Measurements from ENCODE around the gene MAML3. TPM values are rescaled to one million over a fixed set of nuclear protein-coding genes. Genes with fewer than 3 reads are reported as not detected.

MAML3 gene
- total RNA-seq, 1 experiment from 2014 or later, result 0.89 TPM

- H3K27ac Mint-ChIP-seq (ENCODE audit: low read depth, unreplicated experiment), result no peak overlapping the region
- H3K9me3 Mint-ChIP-seq (ENCODE audit: unreplicated experiment), result no peaks in the 10 kb centered on the region
- POLR2A ChIA-PET, result interaction anchor here (0.8 to 1.7 kb wide), 2 partner anchors 21 to 22 kb away, joined by 3 to 9 read pairs; no protein-coding TSS in a partner anchor
Measured at GRCh38 chr4:139908636-139909437, 245.1 kb downstream of the MAML3 start.

GRCh38 chr4:139907001-139907809, 246.8 kb downstream of the MAML3 start:
- POLR2A ChIA-PET, result interaction anchor here (0.9 kb wide), 1 partner anchor 19 kb away, joined by 4 read pairs; no protein-coding TSS in a partner anchor
- CTCF ChIA-PET, result interaction anchor here (0.7 to 1.2 kb wide), 2 partner anchors 11 to 14 kb away, joined by 3 to 4 read pairs; no protein-coding TSS in a partner anchor
- Mint-ChIP-seq H3K36me3 (ENCODE audit: insufficient read depth, unreplicated experiment) (no peaks in the 10 kb centered on the region), H3K27ac (ENCODE audit: low read depth, unreplicated experiment) (no peak overlapping the region), H3K4me1 (ENCODE audit: insufficient read depth, unreplicated experiment) (peaks cover under 1% of the 10 kb centered on the region), H3K27me3 (ENCODE audit: insufficient read depth, unreplicated experiment) (no peaks in the 10 kb centered on the region), H3K4me3 (ENCODE audit: unreplicated experiment) (no peak overlapping the region), H3K9me3 (ENCODE audit: unreplicated experiment) (no peaks in the 10 kb centered on the region)
- no peak for DNase-seq (ENCODE audit: unreplicated experiment)
- no peak for TF ChIP-seq CTCF (IDR thresholded peaks at IDR 0.05; ENCODE audit: unreplicated experiment)
- intact Hi-C loops (cut with micrococcal nuclease), result no loop called here
- no TSS peak for BruUV-seq (replicated peaks)

More at GRCh38 chr4:139908636-139909437, 245.1 kb downstream of the MAML3 start:
- no peak for TF ChIP-seq CTCF (IDR thresholded peaks at IDR 0.05; ENCODE audit: unreplicated experiment)
- DNase-seq (ENCODE audit: unreplicated experiment), result no peak
- intact Hi-C loops (cut with micrococcal nuclease), result no loop called here
- Mint-ChIP-seq H3K4me1 (ENCODE audit: insufficient read depth, unreplicated experiment) (no peaks in the 10 kb centered on the region), H3K4me3 (ENCODE audit: unreplicated experiment) (no peak overlapping the region), H3K36me3 (ENCODE audit: insufficient read depth, unreplicated experiment) (no peaks in the 10 kb centered on the region), H3K27me3 (ENCODE audit: insufficient read depth, unreplicated experiment) (no peaks in the 10 kb centered on the region)
- BruUV-seq (replicated peaks), result no TSS peak
- CTCF ChIA-PET, result interaction anchor here (0.9 to 1.5 kb wide), 2 partner anchors 14 to 39 kb away, joined by 3 to 5 read pairs; no protein-coding TSS in a partner anchor

GRCh38 chr4:139905489-139905888, 248.5 kb downstream of the MAML3 start:
- no peak for TF ChIP-seq CTCF (IDR thresholded peaks at IDR 0.05; ENCODE audit: unreplicated experiment)
- intact Hi-C loops (cut with micrococcal nuclease), result no loop called here
- POLR2A ChIA-PET, result no interaction called here
- no peak for DNase-seq (ENCODE audit: unreplicated experiment)
- Mint-ChIP-seq H3K27ac (ENCODE audit: low read depth, unreplicated experiment) (no peak overlapping the region), H3K4me1 (ENCODE audit: insufficient read depth, unreplicated experiment) (peaks cover 16% of the 10 kb centered on the region), H3K36me3 (ENCODE audit: insufficient read depth, unreplicated experiment) (no peaks in the 10 kb centered on the region), H3K9me3 (ENCODE audit: unreplicated experiment) (no peaks in the 10 kb centered on the region), H3K4me3 (ENCODE audit: unreplicated experiment) (no peak overlapping the region), H3K27me3 (ENCODE audit: insufficient read depth, unreplicated experiment) (no peaks in the 10 kb centered on the region)
- CTCF ChIA-PET, result interaction anchor here (0.7 kb wide), 1 partner anchor 14 kb away, joined by 3 read pairs; no protein-coding TSS in a partner anchor
- BruUV-seq (replicated peaks), result no TSS peak

GRCh38 chr4:139904406-139904805, 249.6 kb downstream of the MAML3 start:
- Mint-ChIP-seq H3K4me1 (ENCODE audit: insufficient read depth, unreplicated experiment) (peaks cover 16% of the 10 kb centered on the region), H3K27ac (ENCODE audit: low read depth, unreplicated experiment) (no peak overlapping the region), H3K9me3 (ENCODE audit: unreplicated experiment) (no peaks in the 10 kb centered on the region), H3K27me3 (ENCODE audit: insufficient read depth, unreplicated experiment) (no peaks in the 10 kb centered on the region), H3K4me3 (ENCODE audit: unreplicated experiment) (no peak overlapping the region), H3K36me3 (ENCODE audit: insufficient read depth, unreplicated experiment) (no peaks in the 10 kb centered on the region)
- ChIA-PET CTCF (interaction anchor here (0.6 kb wide), 2 partner anchors 252 to 446 kb away, joined by 3 to 4 read pairs; no protein-coding TSS in a partner anchor), POLR2A (no interaction called here)
- TF ChIP-seq CTCF (IDR thresholded peaks at IDR 0.05; ENCODE audit: unreplicated experiment), result no peak
- no TSS peak for BruUV-seq (replicated peaks)
- intact Hi-C loops (cut with micrococcal nuclease), result no loop called here
- no peak for DNase-seq (ENCODE audit: unreplicated experiment)
